K562 (cell line): ENCODE measurements around the gene ERGIC1. TPM values are rescaled to one million over a fixed set of nuclear protein-coding genes. Genes with fewer than 3 reads are reported as not detected.

Experiments used
- ATF1 ChIP-seq, 2 experiments: fragments of 450-650 bp in 1 of 2; IDR thresholded peaks; 2 replicates each; pipeline ENCODE4 v1.6.1; 2016; ENCODE audit warnings: missing compliant biosample characterization in 1 of 2, missing genetic modification characterization in 1 of 2
- CBX8 ChIP-seq: fragments of 200-600 bp; sonication (generic); IDR thresholded peaks from 2 replicates; pipeline ENCODE4 v1.6.1; 2012; ENCODE audit warnings: borderline replicate concordance, mixed run types, low read depth, mild to moderate bottlenecking, moderate library complexity, mixed read lengths, low read length, control low read depth, inconsistent platforms; ENCODE audit not compliant: poor library complexity, severe bottlenecking; ENCODE audit errors: extremely low read depth
- CEBPG ChIP-seq, 3 experiments: fragments of 200-800 bp in 1 of 3; sonication (Bioruptor generic) in 1 of 3; sonication (generic) in 1 of 3; formaldehyde crosslinking in 1 of 3; IDR thresholded peaks in 2 of 3; conservative IDR thresholded peaks in 1 of 3; 2 replicates each; pipeline versions ENCODE4 v1.6.1 to v1.8.0; 2016 to 2022; ENCODE audit warnings: missing compliant biosample characterization in 2 of 3, missing genetic modification characterization in 2 of 3, mild to moderate bottlenecking in 1 of 3, missing genetic modification reagents in 1 of 3
- DIDO1 ChIP-seq: fragments of 450-650 bp; IDR thresholded peaks from 2 replicates; pipeline ENCODE4 v1.6.1; 2016; ENCODE audit warnings: low read depth, missing biosample characterization, missing genetic modification characterization
- ESRRB ChIP-seq: fragments of 250-450 bp; sonication (Bioruptor Pico); IDR thresholded peaks from 2 replicates; pipeline ENCODE4 v1.5.0; 2020; ENCODE audit warnings: mild to moderate bottlenecking, moderate library complexity, borderline replicate concordance
- HDAC1 ChIP-seq, 2 experiments: fragments of 450-650 bp; IDR thresholded peaks; 2 replicates each; pipeline ENCODE4 v1.6.1; 2016 to 2017; ENCODE audit warnings: inconsistent platforms in 1 of 2, mild to moderate bottlenecking in 1 of 2, moderate library complexity in 1 of 2
- ILK ChIP-seq: fragments of 450-650 bp; IDR thresholded peaks from 2 replicates; pipeline ENCODE4 v1.6.1; 2016; ENCODE audit warnings: missing genetic modification characterization, low read depth, mild to moderate bottlenecking, missing compliant biosample characterization, moderate library complexity, borderline replicate concordance
- MAFF ChIP-seq: IDR thresholded peaks from 2 replicates; pipeline ENCODE4 v1.6.1; 2012; ENCODE audit warnings: low read length, improper control_type of control experiment
- MCM2 ChIP-seq: fragments of 450-650 bp; IDR thresholded peaks from 2 replicates; pipeline ENCODE4 v1.6.1; 2017; ENCODE audit warnings: low read depth, mild to moderate bottlenecking
- MTA2 ChIP-seq: fragments of 450-650 bp; IDR thresholded peaks from 2 replicates; pipeline ENCODE4 v1.6.1; 2016; ENCODE audit warnings: low read depth
- PHF20 ChIP-seq: fragments of 450-650 bp; IDR thresholded peaks from 2 replicates; pipeline ENCODE4 v1.6.1; 2018; ENCODE audit not compliant: partially characterized antibody
- PRMT5 ChIP-seq: sonication (generic); formaldehyde crosslinking; IDR thresholded peaks from 2 replicates; pipeline ENCODE4 v1.5.0; 2020; ENCODE audit warnings: missing genetic modification reagents
- SAFB ChIP-seq: fragments of 200-400 bp; formaldehyde crosslinking; IDR thresholded peaks from 2 replicates; pipeline ENCODE4 v1.6.1; 2017; ENCODE audit warnings: low read depth, low read length, borderline replicate concordance
- SMAD1 ChIP-seq: fragments of 150-350 bp; IDR thresholded peaks from 2 replicates; pipeline ENCODE4 v1.6.1; 2014; ENCODE audit warnings: low read length, low read depth; ENCODE audit not compliant: partially characterized antibody
- TAF9B ChIP-seq: fragments of 450-650 bp; IDR thresholded peaks from 2 replicates; pipeline ENCODE4 v1.6.1; 2018; ENCODE audit warnings: mild to moderate bottlenecking; ENCODE audit not compliant: partially characterized antibody
- TRIM28 ChIP-seq: fragments of 450-650 bp; IDR thresholded peaks from 2 replicates; pipeline ENCODE4 v1.6.1; 2017
- ZC3H11A ChIP-seq: IDR thresholded peaks from 2 replicates; pipeline ENCODE4 v1.6.1; 2012; ENCODE audit warnings: low read depth, low read length, improper control_type of control experiment
- ZNF165 ChIP-seq: fragments of 250-450 bp; sonication (Bioruptor Pico); IDR thresholded peaks from 2 replicates; pipeline ENCODE4 v1.4.0; 2020; ENCODE audit warnings: borderline replicate concordance
- ZNF586 ChIP-seq: fragments of 450-650 bp; formaldehyde crosslinking; conservative IDR thresholded peaks from 2 replicates; pipeline ENCODE4 v1.4.0; 2020; ENCODE audit warnings: mild to moderate bottlenecking, moderate library complexity
- polyA plus RNA-seq, 8 experiments: library from polyadenylated mRNA; depleted of rRNA in 4 of 8; stranded (reverse) in 5 of 8; unstranded in 3 of 8; fragments of >200 nt; fragmentation: Nextera tagmentation in 2 of 8; fragmentation: Illumina TruSeq in 1 of 8; extraction: Ambion mirVana in 2 of 8; extraction: Trizol in 1 of 8; gene quantifications; 2 replicates each; pipeline versions ENCODE4 v1.2.1 to v1.2.3, GENCODE V29; 2011 to 2014; ENCODE audit warnings: inconsistent platforms in 1 of 8, missing spikeins in 1 of 8
- total RNA-seq, 7 experiments: library from RNA; depleted of rRNA in 6 of 7; stranded (reverse); fragments of >200 nt in 6 of 7; fragmentation: Illumina TruSeq in 2 of 7; extraction: Trizol in 2 of 7; gene quantifications; 2 replicates each; pipeline versions ENCODE4 v1.2.1 to v1.2.3, GENCODE V29; 2011 to 2021; ENCODE audit warnings: low replicate concordance in 1 of 7
- TF ChIP-seq, protein P1 (sequence below): IDR thresholded peaks from 2 replicates; pipeline ENCODE4 v1.6.1; 2016; ENCODE audit warnings: missing genetic modification characterization, missing compliant biosample characterization
- TF ChIP-seq, protein P2 (sequence below): fragments of 250-450 bp; sonication (Bioruptor Pico); IDR thresholded peaks from 2 replicates; pipeline ENCODE4 v1.8.0; 2022; ENCODE audit warnings: moderate library complexity, mild to moderate bottlenecking, inconsistent platforms

Gene ERGIC1
- total and polyA plus RNA-seq, 9 of the 15 experiments (the other 6 are each of a cell fraction or from before 2014, with no cell fraction given), result 5.5 to 68.4 (median 36.4) TPM

DNA sequence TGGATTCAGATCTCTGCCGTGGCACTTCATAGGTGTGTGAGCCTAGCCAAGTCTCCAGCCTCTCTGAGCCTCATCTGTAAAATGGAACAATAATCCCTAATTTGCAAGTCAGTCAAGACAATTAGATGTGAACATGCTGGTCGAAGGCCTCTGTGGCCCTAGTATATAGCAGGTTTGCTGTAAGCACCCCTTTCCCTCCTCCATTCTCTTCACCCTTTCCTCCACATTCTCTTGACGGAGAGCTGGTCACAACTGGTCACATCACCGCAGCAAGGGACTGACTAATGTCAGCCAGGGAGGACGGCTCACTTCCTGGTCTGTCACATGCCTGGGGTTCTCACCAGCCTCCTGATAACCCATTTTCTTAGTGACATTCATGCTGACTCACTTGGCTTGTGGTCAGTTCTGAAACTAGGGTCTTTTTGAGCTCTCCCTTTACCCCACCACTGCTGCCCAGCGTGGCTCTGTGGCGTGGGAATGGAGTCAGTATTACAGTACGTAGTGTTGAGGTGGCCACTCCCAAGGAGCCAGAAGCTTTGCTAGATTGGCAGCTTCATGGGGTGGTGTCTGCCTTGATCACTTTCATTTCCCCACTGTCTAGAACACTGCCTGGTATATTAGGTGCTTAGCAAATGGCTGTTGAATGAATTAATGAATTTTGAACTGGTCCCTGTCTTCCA, 47.8 kb downstream of the ERGIC1 start (continued):
- TF ChIP-seq CBX8 (no peak), ZNF165 (CRISPR knock-in tag) (no peak), HDAC1 (IDR thresholded peaks at IDR 0.05) (peak in 1 of 2 experiments; percentile 68; a peak in 2 of 4 replicates), CEBPG (CRISPR knock-in tag; IDR thresholded peaks at IDR 0.05) (no peak), CEBPG (tag; conservative IDR thresholded peaks at IDR 0.05 in 1 of 2, IDR thresholded peaks at IDR 0.05 in 1 of 2) (no peak), ZNF586 (CRISPR knock-in tag) (no peak), ESRRB (CRISPR knock-in tag) (no peak), PHF20 (peak; percentile 65), ZC3H11A (no peak), PRMT5 (no peak), MCM2 (no peak), SMAD1 (no peak), ATF1 (CRISPR knock-in tag; IDR thresholded peaks at IDR 0.05) (no peak), ATF1 (tag; IDR thresholded peaks at IDR 0.05) (peak; percentile 43), ILK (tag) (no peak), MTA2 (no peak), TAF9B (no peak), TRIM28 (no peak), DIDO1 (tag) (no peak), SAFB (no peak), MAFF (peak; percentile 49; the same call in 1 of the 2 replicates)
- TF ChIP-seq, protein P1, sequence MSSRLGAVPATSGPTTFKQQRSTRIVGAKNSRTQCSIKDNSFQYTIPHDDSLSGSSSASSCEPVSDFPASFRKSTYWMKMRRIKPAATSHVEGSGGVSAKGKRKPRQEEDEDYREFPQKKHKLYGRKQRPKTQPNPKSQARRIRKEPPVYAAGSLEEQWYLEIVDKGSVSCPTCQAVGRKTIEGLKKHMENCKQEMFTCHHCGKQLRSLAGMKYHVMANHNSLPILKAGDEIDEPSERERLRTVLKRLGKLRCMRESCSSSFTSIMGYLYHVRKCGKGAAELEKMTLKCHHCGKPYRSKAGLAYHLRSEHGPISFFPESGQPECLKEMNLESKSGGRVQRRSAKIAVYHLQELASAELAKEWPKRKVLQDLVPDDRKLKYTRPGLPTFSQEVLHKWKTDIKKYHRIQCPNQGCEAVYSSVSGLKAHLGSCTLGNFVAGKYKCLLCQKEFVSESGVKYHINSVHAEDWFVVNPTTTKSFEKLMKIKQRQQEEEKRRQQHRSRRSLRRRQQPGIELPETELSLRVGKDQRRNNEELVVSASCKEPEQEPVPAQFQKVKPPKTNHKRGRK, result no peak
- TF ChIP-seq, protein P2, sequence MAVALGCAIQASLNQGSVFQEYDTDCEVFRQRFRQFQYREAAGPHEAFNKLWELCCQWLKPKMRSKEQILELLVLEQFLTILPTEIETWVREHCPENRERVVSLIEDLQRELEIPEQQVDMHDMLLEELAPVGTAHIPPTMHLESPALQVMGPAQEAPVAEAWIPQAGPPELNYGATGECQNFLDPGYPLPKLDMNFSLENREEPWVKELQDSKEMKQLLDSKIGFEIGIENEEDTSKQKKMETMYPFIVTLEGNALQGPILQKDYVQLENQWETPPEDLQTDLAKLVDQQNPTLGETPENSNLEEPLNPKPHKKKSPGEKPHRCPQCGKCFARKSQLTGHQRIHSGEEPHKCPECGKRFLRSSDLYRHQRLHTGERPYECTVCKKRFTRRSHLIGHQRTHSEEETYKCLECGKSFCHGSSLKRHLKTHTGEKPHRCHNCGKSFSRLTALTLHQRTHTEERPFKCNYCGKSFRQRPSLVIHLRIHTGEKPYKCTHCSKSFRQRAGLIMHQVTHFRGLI, result 0 out of 2 replicates have a peak, but pooled peaks have one; percentile 29
